ENCODE results near the gene CCDC60.

CCDC60 gene

DNA sequence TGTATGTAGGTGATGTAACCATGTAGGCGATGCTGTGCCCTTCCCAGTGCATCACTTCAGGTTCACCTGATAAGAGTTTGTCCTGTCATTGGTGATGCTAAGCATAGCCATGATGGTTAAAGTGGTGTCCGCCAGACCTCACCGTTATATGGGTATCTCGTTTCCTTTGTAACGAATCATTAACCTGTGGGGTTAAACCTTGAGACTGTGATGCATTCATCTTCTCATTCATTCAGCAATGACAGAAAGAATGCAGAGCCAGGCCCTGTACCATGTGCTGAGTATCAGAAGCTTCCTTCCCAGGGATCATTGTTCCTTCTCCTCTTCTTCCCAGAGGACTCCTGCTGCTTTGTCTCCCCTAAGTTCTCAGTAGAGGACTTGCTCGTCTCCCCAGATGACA, 84.9 kb downstream of the CCDC60 start:
- Histone ChIP-seq H4K8ac (ENCODE audit: low read length) (no peak overlapping the region), H4K91ac (ENCODE audit: low read length) (no peak overlapping the region), H2BK5ac (ENCODE audit: low read depth, low read length, poor library complexity, severe bottlenecking) (no peak overlapping the region), H3K23ac (ENCODE audit: low read length in 2 of 2) (no peak overlapping the region), H3K4ac (ENCODE audit: low read depth in 1 of 2, low read length in 2 of 2) (no peak overlapping the region), H3K27ac (ENCODE audit: low read length, poor library complexity, severe bottlenecking) (no peak overlapping the region), H2BK12ac (ENCODE audit: low read length in 2 of 2) (no peak overlapping the region), H2BK120ac (ENCODE audit: low read depth, low read length) (no peak overlapping the region), H3K27me3 (ENCODE audit: control insufficient read depth in 1 of 2, insufficient read depth in 1 of 2, low read length in 2 of 2) (no peaks in the 10 kb centered on the region), H3K18ac (ENCODE audit: low read depth in 1 of 2, low read length in 2 of 2) (no peak overlapping the region), H3K9ac (ENCODE audit: low read length) (no peak overlapping the region), H2BK15ac (ENCODE audit: low read depth, poor library complexity, severe bottlenecking) (no peak overlapping the region), H3K79me1 (replicated peaks; ENCODE audit: low read length, poor library complexity, severe bottlenecking) (no peaks in the 10 kb centered on the region), H3K4me2 (ENCODE audit: low read length, poor library complexity, severe bottlenecking) (no peak overlapping the region), H3K4me3 (ENCODE audit: insufficient read depth in 1 of 2, low read depth in 1 of 2, low read length in 2 of 2) (no peak overlapping the region), H2AFZ (ENCODE audit: low read depth, low read length) (no peak overlapping the region), H3K36me3 (ENCODE audit: control insufficient read depth in 1 of 2, insufficient read depth in 2 of 2, low read depth in 1 of 2, low read length in 2 of 2) (no peaks in the 10 kb centered on the region), H3K14ac (ENCODE audit: low read length in 2 of 2) (no peak overlapping the region), H2AK5ac (ENCODE audit: low read length, severe bottlenecking) (no peak overlapping the region), H3K4me1 (ENCODE audit: control insufficient read depth, insufficient read depth, low read depth, low read length) (no peaks in the 10 kb centered on the region), H3K9me3 (ENCODE audit: control insufficient read depth, low read length) (no peaks in the 10 kb centered on the region)
- DNase-seq: no peak
- WGBS: 78% methylated on average over 6 of the region's 6 CpGs

DNA sequence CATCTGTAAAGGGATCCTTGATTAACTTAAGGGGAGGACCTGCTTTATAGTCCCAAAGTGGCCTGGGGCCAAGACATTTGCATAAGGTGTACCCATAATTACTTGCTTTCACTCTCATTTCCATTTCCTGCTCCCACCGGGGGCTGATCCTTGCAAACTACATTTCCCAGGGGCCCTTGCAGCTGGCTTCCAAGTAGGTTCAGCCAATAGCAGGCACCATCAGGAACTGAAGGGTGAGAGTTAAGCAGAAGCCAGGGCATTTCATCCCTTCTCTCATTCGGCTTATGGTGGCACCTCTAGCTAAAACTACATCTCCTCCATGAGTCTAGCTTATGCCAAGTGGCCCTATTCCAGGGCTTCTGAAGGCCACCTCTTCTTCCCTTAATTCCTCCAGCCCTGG, 88.8 kb downstream of the CCDC60 start:
- H3K36me3 ChIP-seq (ENCODE audit: control insufficient read depth in 1 of 2, insufficient read depth in 2 of 2, low read depth in 1 of 2, low read length in 2 of 2): no peaks in the 10 kb centered on the region
- 22% methylated on average over 2 of the region's 2 CpGs for WGBS
- no peak overlapping the region for H3K27ac ChIP-seq (ENCODE audit: low read length, poor library complexity, severe bottlenecking)
- no peaks in the 10 kb centered on the region for H3K79me1 ChIP-seq (replicated peaks; ENCODE audit: low read length, poor library complexity, severe bottlenecking)
- no peak overlapping the region for H3K4me2 ChIP-seq (ENCODE audit: low read length, poor library complexity, severe bottlenecking)
- H3K9ac ChIP-seq (ENCODE audit: low read length): no peak overlapping the region
- H3K14ac ChIP-seq (ENCODE audit: low read length in 2 of 2): no peak overlapping the region
- no peak overlapping the region for H2BK120ac ChIP-seq (ENCODE audit: low read depth, low read length)
- H2AK5ac ChIP-seq (ENCODE audit: low read length, severe bottlenecking): no peak overlapping the region
- H4K91ac ChIP-seq (ENCODE audit: low read length): no peak overlapping the region
- no peak overlapping the region for H3K23ac ChIP-seq (ENCODE audit: low read length in 2 of 2)
- H2AFZ ChIP-seq (ENCODE audit: low read depth, low read length): no peak overlapping the region
- no peak overlapping the region for H3K4me3 ChIP-seq (ENCODE audit: insufficient read depth in 1 of 2, low read depth in 1 of 2, low read length in 2 of 2)
- no peaks in the 10 kb centered on the region for H3K9me3 ChIP-seq (ENCODE audit: control insufficient read depth, low read length)
- no peak overlapping the region for H3K4ac ChIP-seq (ENCODE audit: low read depth in 1 of 2, low read length in 2 of 2)
- no peaks in the 10 kb centered on the region for H3K4me1 ChIP-seq (ENCODE audit: control insufficient read depth, insufficient read depth, low read depth, low read length)
- H2BK5ac ChIP-seq (ENCODE audit: low read depth, low read length, poor library complexity, severe bottlenecking): no peak overlapping the region
- H2BK12ac ChIP-seq (ENCODE audit: low read length in 2 of 2): no peak overlapping the region
- H3K18ac ChIP-seq (ENCODE audit: low read depth in 1 of 2, low read length in 2 of 2): no peak overlapping the region
- no peak for DNase-seq
- H4K8ac ChIP-seq (ENCODE audit: low read length): no peak overlapping the region
- H2BK15ac ChIP-seq (ENCODE audit: low read depth, poor library complexity, severe bottlenecking): no peak overlapping the region
- H3K27me3 ChIP-seq (ENCODE audit: control insufficient read depth in 1 of 2, insufficient read depth in 1 of 2, low read length in 2 of 2): no peaks in the 10 kb centered on the region

DNA sequence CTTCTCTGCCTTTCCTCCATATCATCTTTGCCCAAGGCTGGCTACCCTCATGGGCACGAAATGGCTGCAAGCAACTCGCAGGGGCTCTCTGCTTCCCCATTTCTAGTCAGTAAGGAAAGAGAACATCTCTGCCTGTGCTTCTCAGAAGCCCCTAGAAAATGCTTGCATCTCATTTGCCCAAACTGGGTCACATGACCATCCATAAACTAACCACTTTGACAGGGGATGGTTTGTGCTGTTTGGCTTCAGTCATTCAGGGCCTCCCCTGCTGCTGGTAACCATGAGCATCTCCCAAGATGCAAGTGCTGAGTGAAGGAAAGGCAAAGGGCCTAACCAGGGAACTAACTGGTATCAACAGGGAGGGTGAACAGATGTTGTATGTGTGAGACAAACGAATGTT, 91.1 kb downstream of the CCDC60 start:
- Histone ChIP-seq H2BK12ac (ENCODE audit: low read length in 2 of 2) (no peak overlapping the region), H3K14ac (ENCODE audit: low read length in 2 of 2) (no peak overlapping the region), H3K9ac (ENCODE audit: low read length) (no peak overlapping the region), H2BK120ac (ENCODE audit: low read depth, low read length) (no peak overlapping the region), H3K4ac (ENCODE audit: low read depth in 1 of 2, low read length in 2 of 2) (no peak overlapping the region), H3K4me2 (ENCODE audit: low read length, poor library complexity, severe bottlenecking) (no peak overlapping the region), H2AK5ac (ENCODE audit: low read length, severe bottlenecking) (no peak overlapping the region), H3K9me3 (ENCODE audit: control insufficient read depth, low read length) (no peaks in the 10 kb centered on the region), H2AFZ (ENCODE audit: low read depth, low read length) (no peak overlapping the region), H3K36me3 (ENCODE audit: control insufficient read depth in 1 of 2, insufficient read depth in 2 of 2, low read depth in 1 of 2, low read length in 2 of 2) (no peaks in the 10 kb centered on the region), H3K18ac (ENCODE audit: low read depth in 1 of 2, low read length in 2 of 2) (no peak overlapping the region), H3K27me3 (ENCODE audit: control insufficient read depth in 1 of 2, insufficient read depth in 1 of 2, low read length in 2 of 2) (no peaks in the 10 kb centered on the region), H4K8ac (ENCODE audit: low read length) (no peak overlapping the region), H3K27ac (ENCODE audit: low read length, poor library complexity, severe bottlenecking) (no peak overlapping the region), H2BK15ac (ENCODE audit: low read depth, poor library complexity, severe bottlenecking) (no peak overlapping the region), H4K91ac (ENCODE audit: low read length) (no peak overlapping the region), H3K79me1 (replicated peaks; ENCODE audit: low read length, poor library complexity, severe bottlenecking) (no peaks in the 10 kb centered on the region), H3K4me1 (ENCODE audit: control insufficient read depth, insufficient read depth, low read depth, low read length) (no peaks in the 10 kb centered on the region), H3K23ac (ENCODE audit: low read length in 2 of 2) (no peak overlapping the region), H2BK5ac (ENCODE audit: low read depth, low read length, poor library complexity, severe bottlenecking) (no peak overlapping the region), H3K4me3 (ENCODE audit: insufficient read depth in 1 of 2, low read depth in 1 of 2, low read length in 2 of 2) (no peak overlapping the region)
- no peak for DNase-seq
- WGBS: 28% methylated on average over 3 of the region's 3 CpGs

DNA sequence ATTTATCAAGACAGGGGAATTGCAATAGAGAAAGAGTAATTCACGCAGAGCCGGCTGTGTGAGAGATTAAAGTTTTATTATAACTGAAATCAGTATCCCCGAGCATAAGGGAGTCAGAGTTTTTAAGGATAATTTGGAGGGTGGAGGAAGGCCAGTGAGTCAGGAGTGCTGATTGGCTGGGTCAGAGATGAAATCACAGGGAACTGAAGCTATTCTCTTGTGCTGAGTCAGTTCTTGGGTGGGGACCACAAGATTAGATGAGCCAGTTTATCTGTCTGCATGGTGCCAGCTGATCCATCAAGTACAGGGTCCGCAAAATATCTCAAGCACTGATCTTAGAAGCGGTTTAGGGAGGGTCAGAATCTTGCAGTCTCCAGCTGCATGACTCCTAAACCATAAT, 96.6 kb downstream of the CCDC60 start:
- Histone ChIP-seq H3K4me3 (ENCODE audit: insufficient read depth in 1 of 2, low read depth in 1 of 2, low read length in 2 of 2) (no peak overlapping the region), H3K4me1 (ENCODE audit: control insufficient read depth, insufficient read depth, low read depth, low read length) (no peaks in the 10 kb centered on the region), H4K91ac (ENCODE audit: low read length) (no peak overlapping the region), H3K79me1 (replicated peaks; ENCODE audit: low read length, poor library complexity, severe bottlenecking) (no peaks in the 10 kb centered on the region), H2BK120ac (ENCODE audit: low read depth, low read length) (no peak overlapping the region), H2AK5ac (ENCODE audit: low read length, severe bottlenecking) (no peak overlapping the region), H3K18ac (ENCODE audit: low read depth in 1 of 2, low read length in 2 of 2) (no peak overlapping the region), H4K8ac (ENCODE audit: low read length) (no peak overlapping the region), H3K27me3 (ENCODE audit: control insufficient read depth in 1 of 2, insufficient read depth in 1 of 2, low read length in 2 of 2) (no peaks in the 10 kb centered on the region), H2BK12ac (ENCODE audit: low read length in 2 of 2) (no peak overlapping the region), H3K14ac (ENCODE audit: low read length in 2 of 2) (no peak overlapping the region), H3K4ac (ENCODE audit: low read depth in 1 of 2, low read length in 2 of 2) (no peak overlapping the region), H2AFZ (ENCODE audit: low read depth, low read length) (no peak overlapping the region), H2BK5ac (ENCODE audit: low read depth, low read length, poor library complexity, severe bottlenecking) (no peak overlapping the region), H3K9me3 (ENCODE audit: control insufficient read depth, low read length) (peaks cover 4% of the 10 kb centered on the region), H3K4me2 (ENCODE audit: low read length, poor library complexity, severe bottlenecking) (no peak overlapping the region), H3K27ac (ENCODE audit: low read length, poor library complexity, severe bottlenecking) (no peak overlapping the region), H2BK15ac (ENCODE audit: low read depth, poor library complexity, severe bottlenecking) (no peak overlapping the region), H3K36me3 (ENCODE audit: control insufficient read depth in 1 of 2, insufficient read depth in 2 of 2, low read depth in 1 of 2, low read length in 2 of 2) (no peaks in the 10 kb centered on the region), H3K9ac (ENCODE audit: low read length) (no peak overlapping the region), H3K23ac (ENCODE audit: low read length in 2 of 2) (no peak overlapping the region)
- WGBS: 79% methylated on average over 5 of the region's 5 CpGs
- no peak for DNase-seq
